Stimulated activated CD4-positive, alpha-beta T cell treated with anti-CD3 and anti-CD28 coated beads, Interleukin-12 subunit alpha, Interleukin-12 subunit beta, amount 100 ng/mL, for 48 hours (primary cell): ENCODE measurements around the gene COL23A1.
"Not testable (repeated sequence)": the region's sequence is repeated elsewhere in the genome, so short reads cannot be mapped to it uniquely, and the experiment has no call there.

Experiments
- DNase-seq, 3 donors: peaks; one replicate each; pipeline ENCODE4 v3.0.0-alpha.2; 2020; ENCODE audit warnings: low read depth in 2 of 3, low spot score in 1 of 3

COL23A1 gene

GRCh38 chr5:178277346-178277745, 312.8 kb downstream of the COL23A1 start:
- no peak for DNase-seq

- DNase-seq = no peak
Observed at GRCh38 chr5:178274781-178275537, 315.2 kb downstream of the COL23A1 start.

DNA sequence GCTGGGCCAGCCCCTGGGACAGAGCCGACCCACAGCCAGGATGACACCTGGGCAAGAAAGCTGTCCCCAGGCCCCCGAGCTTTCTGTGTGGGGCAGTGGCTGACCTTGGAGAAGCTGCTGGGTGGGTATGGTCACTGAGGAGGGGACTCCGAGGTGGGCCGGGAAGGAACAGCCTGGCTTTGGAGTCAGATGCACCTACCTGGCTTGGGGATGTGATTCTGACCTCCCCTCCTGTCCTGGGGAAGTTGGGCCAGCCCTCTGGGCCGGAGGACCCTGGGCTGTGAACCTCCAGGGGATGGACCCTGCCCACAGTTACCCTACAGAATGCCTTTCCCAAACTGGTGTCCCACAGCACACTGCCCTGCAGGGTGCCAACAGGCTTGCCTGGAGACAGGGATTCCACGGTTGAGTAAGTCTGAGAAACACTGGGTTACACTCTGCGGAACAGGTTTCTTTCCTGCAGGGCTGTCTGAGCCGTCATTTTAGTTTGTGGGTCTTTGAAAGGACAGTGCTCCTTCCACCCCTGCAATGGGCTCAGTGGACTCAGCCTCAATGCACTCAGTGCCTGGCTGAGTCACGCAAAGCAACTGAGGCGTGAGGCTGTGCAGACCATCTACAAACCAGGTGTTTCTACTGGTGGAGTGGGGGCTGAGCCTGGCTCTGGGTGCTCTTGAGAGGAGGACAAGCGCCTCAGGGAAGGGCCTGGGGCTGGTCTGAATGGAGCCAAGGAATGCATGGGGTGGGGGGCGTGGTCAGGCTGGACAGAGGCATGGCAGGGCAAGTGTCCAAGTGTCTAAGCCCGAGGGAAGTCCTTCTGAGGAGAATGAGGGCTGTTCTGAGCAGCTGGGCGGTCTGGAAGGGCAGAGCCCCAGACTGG, 316.3 kb downstream of the COL23A1 start:
- DNase-seq = no peak

GRCh38 chr5:178273041-178273440, 317.2 kb downstream of the COL23A1 start:
- DNase-seq = no peak

DNA sequence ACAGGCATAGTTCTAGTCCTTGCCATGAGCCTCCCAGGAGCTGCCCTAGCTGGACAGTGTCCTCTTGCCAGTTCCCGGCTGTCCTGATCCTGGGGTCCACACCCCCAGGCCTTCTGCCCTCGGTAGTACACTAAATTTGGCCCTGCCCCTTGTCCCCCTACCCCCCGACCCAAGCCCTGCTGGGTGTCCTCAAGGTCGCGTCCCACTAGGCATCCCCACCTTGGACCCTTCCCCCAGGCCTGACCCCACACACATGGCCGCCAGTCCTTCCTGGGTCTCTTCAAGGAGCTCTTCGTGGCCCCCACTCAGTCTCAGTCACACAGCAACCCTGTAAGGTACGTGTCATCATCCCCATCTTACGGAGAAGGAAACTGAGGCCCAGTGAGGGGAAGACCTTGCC, 317.6 kb downstream of the COL23A1 start:
- no peak for DNase-seq

DNA sequence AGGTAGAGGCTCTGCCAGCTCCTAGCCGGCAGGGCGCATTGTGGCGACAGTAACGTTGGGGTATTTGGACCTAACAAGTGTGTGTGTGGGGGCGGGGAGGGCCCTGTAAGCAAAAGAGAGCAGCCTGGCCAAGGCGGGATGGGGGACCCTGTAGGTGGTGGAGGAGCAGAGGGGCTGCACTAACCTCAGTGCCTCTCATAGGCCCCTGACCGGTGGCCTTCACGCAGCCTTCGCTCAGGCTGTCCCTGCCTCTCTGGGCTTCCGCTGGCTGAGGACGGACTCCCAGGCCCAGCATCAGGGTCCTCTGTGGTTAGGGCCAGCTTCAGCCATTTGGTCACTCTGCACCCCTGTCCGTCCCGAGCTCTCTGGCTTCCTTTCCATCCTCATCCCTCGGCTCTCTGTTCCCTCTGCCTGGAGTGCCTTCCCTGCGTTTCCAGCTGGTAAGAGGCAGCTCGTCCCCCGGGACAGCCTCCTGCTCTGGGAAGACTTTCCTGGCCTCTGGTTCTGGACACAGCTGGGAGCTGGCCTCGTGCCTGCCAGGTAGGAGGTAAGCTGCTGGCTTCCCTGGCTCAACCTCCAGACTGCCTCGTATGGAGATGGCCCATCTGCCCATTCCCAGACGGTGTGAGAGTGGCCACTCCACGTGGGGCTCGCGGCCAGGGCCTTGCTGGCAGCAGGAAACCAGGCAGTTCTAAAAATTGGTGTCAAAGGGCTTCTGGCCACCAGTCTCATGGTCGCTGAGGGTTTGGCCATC, 318.3 kb downstream of the COL23A1 start:
- DNase-seq = no peak

DNA sequence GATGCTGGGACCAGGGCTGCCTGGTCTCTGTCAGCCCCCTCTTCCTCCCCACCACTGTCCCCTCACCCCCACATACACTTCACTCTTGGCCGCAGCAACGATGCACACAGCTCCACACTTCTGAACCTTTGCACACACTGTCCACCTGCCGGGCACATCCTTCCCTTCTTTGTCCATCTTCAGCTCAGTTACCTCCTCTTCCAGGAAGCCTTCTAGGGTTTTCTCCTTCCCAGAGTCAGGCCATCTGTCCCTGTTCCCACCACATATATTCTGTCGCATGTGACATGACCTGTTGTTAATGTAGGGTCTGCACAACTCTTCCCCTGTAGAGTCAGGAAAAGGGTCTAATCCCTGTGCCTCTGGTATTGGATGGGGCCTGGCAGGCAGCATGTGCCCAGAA, 319.0 kb downstream of the COL23A1 start:
- DNase-seq = no peak

GRCh38 chr5:178269499-178269898, 320.7 kb downstream of the COL23A1 start:
- no peak for DNase-seq

- no peak for DNase-seq
Observed at GRCh38 chr5:178267876-178268275, 322.3 kb downstream of the COL23A1 start.

DNA sequence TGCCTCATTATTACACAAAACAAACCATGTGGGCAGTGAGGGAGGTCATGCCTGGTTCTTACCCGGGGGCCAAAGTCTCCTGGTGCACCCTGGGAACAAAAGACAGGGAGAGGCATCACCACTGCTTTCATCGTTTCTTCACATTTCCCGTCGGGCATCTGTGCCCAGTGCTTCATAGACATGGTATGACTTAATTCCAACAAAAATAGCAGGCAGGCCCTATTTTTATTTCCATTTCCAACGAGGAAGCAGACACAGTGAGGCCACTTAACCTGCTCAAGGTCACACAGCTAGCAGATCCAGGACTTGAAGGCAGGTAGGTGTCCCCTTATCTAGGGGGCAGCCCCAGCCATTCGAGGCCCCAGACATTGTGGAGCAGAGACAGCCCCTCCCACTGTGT, 322.9 kb downstream of the COL23A1 start:
- no peak for DNase-seq

DNA sequence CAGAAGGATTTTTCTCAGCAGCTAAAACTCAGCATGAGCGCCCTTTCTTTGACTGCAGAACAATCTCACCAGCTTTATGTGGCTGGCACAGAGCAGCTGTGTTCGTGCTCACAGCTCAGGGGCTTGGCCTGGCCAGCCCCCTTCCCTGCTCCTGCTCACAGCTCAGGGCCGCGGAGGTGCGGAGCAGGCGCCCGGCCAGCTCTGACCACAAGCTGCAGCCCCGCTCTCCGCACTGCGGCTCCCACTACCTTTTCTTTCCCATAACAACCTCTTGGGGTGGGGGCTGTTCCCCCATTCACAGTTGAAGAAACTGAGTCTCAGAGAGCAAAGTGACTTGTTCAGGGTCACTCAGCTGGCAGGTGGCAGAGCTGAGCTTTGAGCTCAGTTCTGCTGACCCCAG, 323.6 kb downstream of the COL23A1 start:
- no peak for DNase-seq

DNA sequence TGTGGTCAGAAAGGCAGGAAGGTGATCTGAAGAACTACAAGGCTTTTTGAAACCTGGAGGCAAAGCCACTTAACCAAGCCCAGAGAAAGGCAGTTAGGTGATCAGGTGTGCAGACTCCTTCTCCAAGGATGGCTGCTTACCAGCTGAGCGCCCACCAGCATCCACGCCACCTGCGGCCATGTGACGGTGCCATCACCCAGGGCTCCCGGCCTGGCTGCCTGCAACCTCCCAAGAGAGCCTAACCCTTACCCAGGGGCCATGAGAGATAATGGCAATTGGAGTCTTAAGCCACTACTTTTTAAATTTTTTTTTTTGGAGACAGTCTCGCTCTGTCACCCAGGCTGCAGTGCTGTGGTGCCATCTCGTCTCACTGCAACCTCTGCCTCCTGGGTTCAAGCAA, 324.4 kb downstream of the COL23A1 start:
- no peak for DNase-seq

DNA sequence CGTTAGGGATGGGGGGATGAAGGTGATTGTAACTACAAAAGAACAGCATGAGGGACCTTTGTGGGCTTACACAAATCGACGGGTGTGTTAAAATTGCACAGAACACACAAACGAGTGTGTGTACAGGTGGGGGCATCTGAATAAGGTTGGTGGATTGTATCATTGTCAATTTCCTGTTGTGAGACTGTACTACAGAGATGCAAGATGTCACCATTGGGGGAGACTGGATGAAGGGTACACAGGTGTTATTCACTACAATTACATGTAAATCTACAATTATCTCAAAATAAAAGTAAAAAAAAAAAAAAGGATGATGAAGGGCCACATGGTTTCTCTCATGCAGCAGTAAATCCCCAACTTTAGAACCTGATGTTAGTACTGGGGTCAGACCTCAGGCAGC, 326.1 kb downstream of the COL23A1 start:
- no peak for DNase-seq

DNA sequence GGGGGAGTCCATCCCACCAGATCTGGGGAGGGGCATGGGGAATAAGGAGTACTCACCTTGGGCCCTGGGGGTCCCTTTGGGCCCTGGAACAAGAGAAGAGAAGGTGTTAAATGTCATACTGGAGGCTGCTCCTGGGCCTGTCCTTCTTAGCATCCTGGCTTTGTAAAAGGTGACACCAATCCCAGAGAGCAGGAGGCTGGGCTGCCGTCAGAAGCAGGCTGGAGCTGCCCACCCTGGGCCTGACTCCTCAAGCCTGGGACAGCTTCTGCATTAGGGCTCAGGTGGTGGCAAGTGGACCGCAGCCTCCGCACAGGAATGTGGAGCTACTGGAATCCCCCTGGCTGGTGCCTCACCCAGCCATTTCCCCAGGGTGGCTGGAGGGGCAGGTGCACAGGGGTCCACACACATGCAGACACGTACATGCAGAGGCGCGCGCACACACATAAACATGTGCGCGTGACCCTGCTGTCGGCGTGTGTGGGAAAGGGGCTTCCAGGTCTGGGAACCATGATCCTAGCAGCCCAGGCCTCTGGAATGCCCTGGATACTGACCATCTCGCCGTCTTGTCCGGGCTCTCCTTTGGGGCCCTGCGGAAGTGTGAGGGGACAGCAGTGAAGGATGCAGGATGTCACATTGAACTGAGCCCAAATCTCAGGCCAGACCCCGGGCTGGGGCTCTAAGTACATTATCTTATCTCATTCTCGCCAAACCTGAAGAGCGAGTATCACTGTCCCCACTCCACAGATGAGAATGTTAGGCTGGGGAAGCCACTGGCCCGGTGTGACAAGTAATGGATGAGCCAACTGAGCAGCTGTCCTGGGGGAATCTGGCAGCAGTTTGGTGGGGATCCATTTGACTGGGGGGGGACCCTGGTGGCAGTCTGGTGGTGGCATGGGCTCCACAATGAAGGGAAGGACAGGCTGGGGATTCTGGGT, 328.3 kb downstream of the COL23A1 start:
- DNase-seq = no peak

GRCh38 chr5:178259623-178260536, 330.3 kb downstream of the COL23A1 start:
- DNase-seq = no peak

DNA sequence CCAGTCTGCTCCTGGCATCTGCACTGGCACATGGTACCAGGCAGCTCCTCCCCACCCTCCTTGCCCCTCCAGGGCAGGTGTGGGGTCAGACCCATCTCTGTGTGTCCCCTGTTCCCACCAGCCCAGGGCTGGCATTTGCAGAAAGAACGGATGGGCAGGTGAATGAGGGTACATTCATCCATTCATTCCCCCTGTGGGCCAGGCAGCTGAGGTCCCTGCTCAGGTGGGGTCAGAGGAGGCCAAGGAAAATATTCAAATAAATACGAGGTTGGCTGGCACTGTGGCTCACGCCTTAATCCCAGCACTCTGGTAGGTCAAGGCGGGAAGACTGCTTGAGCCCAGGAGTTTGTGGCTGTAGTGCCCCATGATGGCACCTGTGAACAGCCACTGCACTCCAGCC, 332.5 kb downstream of the COL23A1 start:
- no peak for DNase-seq

- DNase-seq = no peak
Observed at GRCh38 chr5:178256746-178257145, 333.4 kb downstream of the COL23A1 start.

- not testable (repeated sequence) for DNase-seq
Observed at GRCh38 chr5:178253632-178254031, 336.6 kb downstream of the COL23A1 start.

DNA sequence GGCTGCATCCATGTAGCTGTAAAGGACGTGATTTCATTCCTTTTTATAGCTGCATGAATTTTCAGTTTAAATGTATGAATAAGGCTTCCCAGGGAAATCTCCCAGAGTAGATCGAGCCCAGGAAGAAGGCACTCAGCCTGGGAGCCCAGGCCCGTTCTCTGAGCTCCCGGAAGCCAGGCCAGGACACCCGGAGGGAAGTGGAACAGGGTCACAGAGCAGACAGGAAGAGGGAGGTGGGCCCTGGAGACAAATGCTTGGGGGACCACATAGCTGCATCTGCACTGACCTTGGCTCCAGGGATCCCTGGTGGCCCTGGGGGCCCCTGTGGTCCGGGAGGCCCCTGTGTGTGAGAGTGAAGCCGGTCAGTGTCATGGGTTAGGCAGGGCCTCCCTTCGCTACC, 337.9 kb downstream of the COL23A1 start:
- no peak for DNase-seq

DNA sequence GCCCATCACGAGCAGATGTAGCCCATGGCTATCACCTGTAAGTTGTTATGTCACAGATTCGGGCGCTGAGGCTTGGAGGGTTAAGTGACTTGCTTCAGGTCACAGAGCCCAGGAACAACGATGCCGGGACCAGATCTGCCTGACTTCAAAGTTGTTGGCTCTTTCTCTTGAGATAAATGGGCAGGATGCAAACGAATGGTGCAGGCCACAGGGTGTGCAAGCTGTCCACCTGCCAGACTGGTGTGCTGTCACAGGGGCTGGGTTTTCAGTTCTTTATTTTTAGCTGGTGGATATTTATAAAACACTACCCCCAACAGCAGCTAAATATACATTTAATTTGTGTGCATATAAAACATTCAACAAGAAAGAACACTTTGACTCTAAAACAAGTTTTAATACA, 339.9 kb downstream of the COL23A1 start:
- no peak for DNase-seq
